H9 (cell line): ENCODE data around the gene LSP1. TPM values are rescaled to one million over a fixed set of nuclear protein-coding genes. Genes with fewer than 3 reads are reported as not detected.

Source experiments
- DNase-seq: peaks from one replicate; pipeline ENCODE4 v3.0.0-alpha.2; 2017
- H2AFZ ChIP-seq: one replicate; pipeline ENCODE4 v1.6.1; 2013; ENCODE audit warnings: mild to moderate bottlenecking, low read length, control low read depth, moderate library complexity
- H2AK5ac ChIP-seq: 2 replicates; pipeline ENCODE4 v1.6.1; 2013; ENCODE audit warnings: low read length, control low read depth, mixed read lengths; ENCODE audit not compliant: insufficient read length
- H2BK120ac ChIP-seq: one replicate; pipeline ENCODE4 v1.6.1; 2013; ENCODE audit warnings: low read depth, mild to moderate bottlenecking, low read length, control low read depth, inconsistent platforms; ENCODE audit not compliant: poor library complexity, severe bottlenecking
- H2BK12ac ChIP-seq: 2 replicates; pipeline ENCODE4 v1.6.1; 2013; ENCODE audit warnings: low read length, control low read depth, mixed read lengths, low read depth; ENCODE audit not compliant: insufficient read length
- H2BK15ac ChIP-seq: 2 replicates; pipeline ENCODE4 v1.6.1; 2013; ENCODE audit warnings: low read depth, low read length, control low read depth
- H2BK20ac ChIP-seq: one replicate; pipeline ENCODE4 v1.6.1; 2013; ENCODE audit warnings: low read depth, mild to moderate bottlenecking, low read length, control low read depth, inconsistent platforms; ENCODE audit not compliant: poor library complexity, severe bottlenecking
- H2BK5ac ChIP-seq: 2 replicates; pipeline ENCODE4 v1.6.1; 2013; ENCODE audit warnings: low read length, control low read depth, mixed read lengths; ENCODE audit not compliant: insufficient read length
- H3K14ac ChIP-seq: 2 replicates; pipeline ENCODE4 v1.6.1; 2013; ENCODE audit warnings: low read length, control low read depth; ENCODE audit not compliant: insufficient read depth
- H3K18ac ChIP-seq: 2 replicates; pipeline ENCODE4 v1.6.1; 2013; ENCODE audit warnings: low read depth, mild to moderate bottlenecking, mixed read lengths, low read length, control low read depth; ENCODE audit not compliant: insufficient read length
- H3K23ac ChIP-seq: 2 replicates; pipeline ENCODE4 v1.6.1; 2013; ENCODE audit warnings: low read length, control low read depth, mixed read lengths, low read depth; ENCODE audit not compliant: insufficient read length
- H3K23me2 ChIP-seq: 2 replicates; pipeline ENCODE4 v1.6.1; 2013; ENCODE audit warnings: low read depth, mild to moderate bottlenecking, mixed read lengths, low read length, control low read depth; ENCODE audit not compliant: insufficient read length, poor library complexity, severe bottlenecking
- H3K27ac ChIP-seq: 2 replicates; pipeline ENCODE4 v1.5.1; 2013; ENCODE audit warnings: low read length, control low read depth, mixed read lengths, low read depth; ENCODE audit not compliant: insufficient read length
- H3K27me3 ChIP-seq: 2 replicates; pipeline ENCODE4 v1.6.1; 2013; ENCODE audit warnings: low read length, control low read depth, inconsistent platforms; ENCODE audit not compliant: insufficient read depth
- H3K4ac ChIP-seq: 2 replicates; pipeline ENCODE4 v1.6.1; 2013; ENCODE audit warnings: low read depth, mild to moderate bottlenecking, control low read depth, inconsistent platforms, low read length, moderate library complexity
- H3K4me1 ChIP-seq: 2 replicates; pipeline ENCODE4 v1.6.1; 2013; ENCODE audit warnings: low read length, control low read depth, inconsistent platforms; ENCODE audit not compliant: insufficient read depth
- H3K4me2 ChIP-seq: 2 replicates; pipeline ENCODE4 v1.6.1; 2013; ENCODE audit warnings: low read length, control low read depth, mixed read lengths; ENCODE audit not compliant: insufficient read length, insufficient read depth
- H3K56ac ChIP-seq: 2 replicates; pipeline ENCODE4 v1.6.1; 2013; ENCODE audit warnings: low read depth, mild to moderate bottlenecking, mixed read lengths, low read length, control low read depth; ENCODE audit not compliant: insufficient read length
- H3K79me1 ChIP-seq: 2 replicates; pipeline ENCODE4 v1.6.1; 2013; ENCODE audit warnings: low read depth, mild to moderate bottlenecking, moderate library complexity, low read length, control low read depth, inconsistent platforms; ENCODE audit not compliant: insufficient read depth, poor library complexity, severe bottlenecking
- H3K79me2 ChIP-seq: 2 replicates; pipeline ENCODE4 v1.6.1; 2013; ENCODE audit warnings: low read length, control low read depth, inconsistent platforms; ENCODE audit not compliant: insufficient read depth
- H3K9ac ChIP-seq: 2 replicates; pipeline ENCODE4 v1.6.1; 2013; ENCODE audit warnings: low read length, control low read depth, mixed read lengths; ENCODE audit not compliant: insufficient read length; ENCODE audit errors: extremely low read depth
- H3K9me3 ChIP-seq: one replicate; pipeline ENCODE4 v1.6.1; 2013; ENCODE audit warnings: low read depth, low read length, inconsistent platforms; ENCODE audit not compliant: control insufficient read depth
- H3T11ph ChIP-seq: one replicate; pipeline ENCODE4 v1.6.1; 2013; ENCODE audit warnings: mild to moderate bottlenecking, low read length, control low read depth, inconsistent platforms
- H4K20me1 ChIP-seq: one replicate; pipeline ENCODE4 v1.6.1; 2013; ENCODE audit not compliant: control insufficient read depth, insufficient read length, insufficient read depth
- H4K5ac ChIP-seq: 2 replicates; pipeline ENCODE4 v1.6.1; 2013; ENCODE audit warnings: low read depth, mild to moderate bottlenecking, mixed read lengths, low read length, control low read depth; ENCODE audit not compliant: insufficient read length
- H4K8ac ChIP-seq: replicated peaks from 2 replicates; pipeline ENCODE4 v1.6.1; 2013; ENCODE audit warnings: low read length, control low read depth, mixed read lengths, low read depth; ENCODE audit not compliant: insufficient read length
- H4K91ac ChIP-seq: 2 replicates; pipeline ENCODE4 v1.6.1; 2013; ENCODE audit warnings: low read depth, mild to moderate bottlenecking, moderate library complexity, mixed read lengths, low read length, control low read depth; ENCODE audit not compliant: insufficient read length
- H3K27ac Mint-ChIP-seq, 3 experiments: 2 replicates in 2 of 3; 3 replicates in 1 of 3; pipeline ENCODE4 v1.8.0; 2020 to 2021; ENCODE audit warnings: mixed read lengths in 3 of 3, mild to moderate bottlenecking in 1 of 3, moderate library complexity in 1 of 3
- H3K27me3 Mint-ChIP-seq: 2 replicates; pipeline ENCODE4 v1.8.0; 2021; ENCODE audit warnings: low read depth, mild to moderate bottlenecking, moderate library complexity, mixed read lengths
- H3K36me3 Mint-ChIP-seq, 3 experiments: 2 replicates in 2 of 3; 3 replicates in 1 of 3; pipeline ENCODE4 v1.8.0; 2020 to 2021; ENCODE audit warnings: low read depth in 3 of 3, mixed read lengths in 3 of 3; ENCODE audit not compliant: insufficient read depth in 1 of 3
- H3K4me1 Mint-ChIP-seq, 2 experiments: 2 replicates each; pipeline ENCODE4 v1.8.0; 2020; ENCODE audit warnings: mixed read lengths in 2 of 2
- H3K4me3 Mint-ChIP-seq, 2 experiments: 2 replicates in 1 of 2; 3 replicates in 1 of 2; pipeline ENCODE4 v1.8.0; 2020 to 2021; ENCODE audit warnings: mild to moderate bottlenecking in 2 of 2, mixed read lengths in 2 of 2, moderate library complexity in 1 of 2
- H3K9me3 Mint-ChIP-seq, 2 experiments: 2 replicates in 1 of 2; 3 replicates in 1 of 2; pipeline ENCODE4 v1.8.0; 2020; ENCODE audit warnings: mild to moderate bottlenecking in 2 of 2, mixed read lengths in 2 of 2, moderate library complexity in 1 of 2
- WGBS: extraction: QIAGEN DNeasy Blood & Tissue Kit; methylation state at CpG from one replicate; pipeline ENCODE4 v1.1.7; 2013; ENCODE audit warnings: missing lambda C conversion rate, low lambda C conversion rate, mixed read lengths; ENCODE audit not compliant: insufficient read length; ENCODE audit errors: extremely low coverage; 5-methylcytosine and 5-hydroxymethylcytosine counted together
- total RNA-seq: library from RNA; stranded (reverse); gene quantifications from 2 replicates; pipeline ENCODE4 v1.2.1, GENCODE V29; 2021
- TF ChIP-seq, protein P1 (sequence below): fragments of 200-600 bp; sonication (generic); conservative IDR thresholded peaks from 3 replicates; pipeline ENCODE4 v1.8.0; 2021; ENCODE audit warnings: antibody characterized with exemption, mild to moderate bottlenecking

The LSP1 gene
- total RNA-seq, 1 experiment from 2014 or later = not detected

DNA sequence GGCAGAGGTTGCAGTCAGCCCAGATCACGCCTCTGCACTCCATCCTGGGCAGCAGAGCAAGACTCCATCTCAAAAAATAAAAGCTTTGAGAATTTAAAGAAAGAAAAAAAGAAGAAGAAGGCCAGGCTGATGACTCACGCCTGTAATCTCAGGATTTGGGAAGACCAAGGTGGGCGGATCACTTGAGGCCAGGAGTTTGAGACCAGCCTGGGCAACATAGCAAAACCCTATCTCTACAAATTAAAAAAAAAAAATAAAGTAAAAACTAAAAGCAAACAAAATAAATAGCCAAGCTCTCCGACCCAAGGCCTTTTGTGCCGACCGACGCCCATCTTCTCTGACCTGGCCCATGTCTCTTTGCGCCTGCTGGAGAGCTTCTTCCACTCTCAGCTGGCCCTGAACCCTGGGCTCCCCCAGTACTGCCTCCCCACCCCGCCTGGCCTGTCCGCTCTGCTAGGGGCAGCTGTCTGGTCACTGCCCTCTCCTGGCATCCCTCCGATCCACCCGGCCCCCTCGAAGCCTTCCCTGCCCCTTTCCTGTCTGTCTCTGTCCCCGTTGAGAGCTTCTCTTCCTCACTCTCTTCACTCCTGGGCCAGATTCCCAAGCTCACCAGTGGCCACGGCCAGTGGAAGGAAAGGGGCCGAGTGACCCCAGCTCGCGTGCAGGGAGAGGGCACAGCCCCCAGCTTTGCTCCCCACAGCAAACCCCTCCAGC, 4.8 kb upstream of the LSP1 start:
- no peaks in the 10 kb centered on the region for H3K79me1 ChIP-seq
- no peaks in the 10 kb centered on the region for H3K4me1 ChIP-seq
- no peak overlapping the region for H3K4ac ChIP-seq
- H2BK15ac ChIP-seq = no peak overlapping the region
- no peaks in the 10 kb centered on the region for H3K9me3 ChIP-seq
- no peak for DNase-seq
- H3K56ac ChIP-seq = no peak overlapping the region
- H2AFZ ChIP-seq = no peak overlapping the region
- H2BK12ac ChIP-seq = no peak overlapping the region
- H4K20me1 ChIP-seq = no peaks in the 10 kb centered on the region
- no peaks in the 10 kb centered on the region for H3K23me2 ChIP-seq
- Mint-ChIP-seq H3K27me3 (peaks cover 29% of the 10 kb centered on the region), H3K9me3 (no peaks in the 10 kb centered on the region), H3K4me3 (no peak overlapping the region), H3K4me1 (peaks cover 2 to 7% of the 10 kb centered on the region in 2 experiments; a peak in 3 of 4 replicates), H3K36me3 (no peaks in the 10 kb centered on the region), H3K27ac (peak overlapping the region in 1 of 3 experiments; percentile 39; a peak in 1 of 7 replicates)
- H2BK20ac ChIP-seq = no peak overlapping the region
- TF ChIP-seq, protein P1, sequence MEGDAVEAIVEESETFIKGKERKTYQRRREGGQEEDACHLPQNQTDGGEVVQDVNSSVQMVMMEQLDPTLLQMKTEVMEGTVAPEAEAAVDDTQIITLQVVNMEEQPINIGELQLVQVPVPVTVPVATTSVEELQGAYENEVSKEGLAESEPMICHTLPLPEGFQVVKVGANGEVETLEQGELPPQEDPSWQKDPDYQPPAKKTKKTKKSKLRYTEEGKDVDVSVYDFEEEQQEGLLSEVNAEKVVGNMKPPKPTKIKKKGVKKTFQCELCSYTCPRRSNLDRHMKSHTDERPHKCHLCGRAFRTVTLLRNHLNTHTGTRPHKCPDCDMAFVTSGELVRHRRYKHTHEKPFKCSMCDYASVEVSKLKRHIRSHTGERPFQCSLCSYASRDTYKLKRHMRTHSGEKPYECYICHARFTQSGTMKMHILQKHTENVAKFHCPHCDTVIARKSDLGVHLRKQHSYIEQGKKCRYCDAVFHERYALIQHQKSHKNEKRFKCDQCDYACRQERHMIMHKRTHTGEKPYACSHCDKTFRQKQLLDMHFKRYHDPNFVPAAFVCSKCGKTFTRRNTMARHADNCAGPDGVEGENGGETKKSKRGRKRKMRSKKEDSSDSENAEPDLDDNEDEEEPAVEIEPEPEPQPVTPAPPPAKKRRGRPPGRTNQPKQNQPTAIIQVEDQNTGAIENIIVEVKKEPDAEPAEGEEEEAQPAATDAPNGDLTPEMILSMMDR = no peak
- no peaks in the 10 kb centered on the region for H3K79me2 ChIP-seq
- no peak overlapping the region for H3K4me2 ChIP-seq
- H3K27ac ChIP-seq = no peak overlapping the region
- H3K27me3 ChIP-seq = no peaks in the 10 kb centered on the region
- H4K5ac ChIP-seq = no peak overlapping the region
- H4K91ac ChIP-seq = no peak overlapping the region
- no peak overlapping the region for H2AK5ac ChIP-seq
- no peak overlapping the region for H3T11ph ChIP-seq
- H3K14ac ChIP-seq = no peak overlapping the region
- H2BK120ac ChIP-seq = no peak overlapping the region
- no CpG with 5 or more reads among the region's 18 CpGs for WGBS
- H4K8ac ChIP-seq = no peak overlapping the region
- no peak overlapping the region for H3K9ac ChIP-seq
- no peak overlapping the region for H3K23ac ChIP-seq
- H3K18ac ChIP-seq = no peak overlapping the region
- H2BK5ac ChIP-seq = no peak overlapping the region
